WTC11 (cell line): ENCODE measurements around the gene RLIM. TPM values are rescaled to one million over a fixed set of nuclear protein-coding genes. Genes with fewer than 3 reads are reported as not detected.
"Not testable (repeated sequence)": the region's sequence is repeated elsewhere in the genome, so short reads cannot be mapped to it uniquely, and the experiment has no call there.

ENCODE experiments used
- ATAC-seq: fragments of 200-7000 bp; cut with Tn5 transposase; 2 replicates; pipeline ENCODE4 v1.10.0; 2021; ENCODE audit warnings: mild to moderate bottlenecking, moderate library complexity
- Bru-seq: library from RNA; stranded (reverse); fragments of 400-500 nt; gene quantifications from one replicate; lab custom pipeline; 2021; lab: Mats Ljungman, UMichigan
- CTCF ChIA-PET: fragments of 300-600 bp; sonication (Branson Sonifier 250); formaldehyde crosslinking; loops from one replicate; lab custom pipeline; 2021; ENCODE audit warnings: antibody characterized with exemption; lab: Charles Lee
- POLR2A ChIA-PET: fragments of 350-600 bp; sonication (Branson Sonifier 250); formaldehyde crosslinking; loops from one replicate; lab custom pipeline; 2021; ENCODE audit warnings: antibody characterized with exemption; lab: Charles Lee
- DNase-seq: peaks from one replicate; pipeline ENCODE4 v3.0.0; 2021; ENCODE audit warnings: low spot score
- H3K27ac Mint-ChIP-seq: 2 replicates; pipeline ENCODE4 v1.8.0; 2021; ENCODE audit warnings: mixed read lengths
- H3K27me3 Mint-ChIP-seq: 2 replicates; pipeline ENCODE4 v1.8.0; 2021; ENCODE audit warnings: low read depth, mild to moderate bottlenecking, moderate library complexity, mixed read lengths
- H3K36me3 Mint-ChIP-seq: 2 replicates; pipeline ENCODE4 v1.8.0; 2021; ENCODE audit warnings: mixed read lengths
- H3K4me1 Mint-ChIP-seq: 2 replicates; pipeline ENCODE4 v1.8.0; 2022; ENCODE audit warnings: mixed read lengths
- H3K4me3 Mint-ChIP-seq: 2 replicates; pipeline ENCODE4 v1.8.0; 2021; ENCODE audit warnings: mild to moderate bottlenecking, moderate library complexity, mixed read lengths
- H3K9me3 Mint-ChIP-seq: 2 replicates; pipeline ENCODE4 v1.8.0; 2021; ENCODE audit warnings: mixed read lengths
- CTCF ChIP-seq: fragments of 200-600 bp; IDR thresholded peaks from 2 replicates; pipeline ENCODE4 v1.8.0; 2022; ENCODE audit warnings: antibody characterized with exemption
- FOXK1 ChIP-seq: sonication (generic); formaldehyde crosslinking; IDR thresholded peaks from 2 replicates; pipeline ENCODE4 v1.8.0; 2022; ENCODE audit warnings: mild to moderate bottlenecking, moderate library complexity, missing genetic modification reagents
- GABPB1 ChIP-seq: sonication (generic); formaldehyde crosslinking; IDR thresholded peaks from 2 replicates; pipeline ENCODE4 v1.8.1; 2023; ENCODE audit warnings: mild to moderate bottlenecking, missing genetic modification reagents
- MXD4 ChIP-seq: fragments of 250-450 bp; sonication (Bioruptor Pico); IDR thresholded peaks from 2 replicates; pipeline ENCODE4 v1.8.0; 2021; ENCODE audit warnings: mild to moderate bottlenecking, moderate library complexity, borderline replicate concordance
- MYBL2 ChIP-seq: sonication (generic); formaldehyde crosslinking; IDR thresholded peaks from 2 replicates; pipeline ENCODE4 v1.8.1; 2023; ENCODE audit warnings: mild to moderate bottlenecking, moderate library complexity, missing genetic modification reagents
- NFYB ChIP-seq: sonication (generic); formaldehyde crosslinking; conservative IDR thresholded peaks from 2 replicates; pipeline ENCODE4 v1.8.0; 2022; ENCODE audit warnings: low read depth, missing genetic modification reagents
- SP1 ChIP-seq: sonication (generic); formaldehyde crosslinking; conservative IDR thresholded peaks from 2 replicates; pipeline ENCODE4 v1.8.1; 2022; ENCODE audit warnings: missing genetic modification reagents
- USF2 ChIP-seq: sonication (generic); formaldehyde crosslinking; IDR thresholded peaks from 2 replicates; pipeline ENCODE4 v1.8.1; 2023; ENCODE audit warnings: mild to moderate bottlenecking, missing genetic modification reagents, moderate library complexity
- ZNF317 ChIP-seq: sonication (generic); formaldehyde crosslinking; IDR thresholded peaks from 2 replicates; pipeline ENCODE4 v1.8.1; 2023; ENCODE audit warnings: low read depth, mild to moderate bottlenecking, moderate library complexity, missing genetic modification reagents, borderline replicate concordance
- ZNF416 ChIP-seq: fragments of 250-450 bp; sonication (Bioruptor Pico); IDR thresholded peaks from 2 replicates; pipeline ENCODE4 v1.9.0; 2021; ENCODE audit warnings: mild to moderate bottlenecking, inconsistent platforms
- ZNF671 ChIP-seq: fragments of 250-450 bp; sonication (Bioruptor Pico); IDR thresholded peaks from 2 replicates; pipeline ENCODE4 v1.8.0; 2021; ENCODE audit warnings: mild to moderate bottlenecking
- long read RNA-seq, 3 experiments: library from RNA in 1 of 3; library from capped mRNA in 1 of 3; library from polyadenylated mRNA in 1 of 3; unstranded in 2 of 3; stranded (forward) in 1 of 3; transcript quantifications; one replicate each; pipeline ENCODE4 v2.0.0, GENCODE V29; 2021
- total RNA-seq: library from RNA; stranded (reverse); gene quantifications from 3 replicates; pipeline ENCODE4 v1.2.3, GENCODE V29; 2021
- TF ChIP-seq, protein P1 (sequence below): sonication (generic); formaldehyde crosslinking; IDR thresholded peaks from 2 replicates; pipeline ENCODE4 v1.8.0; 2022; ENCODE audit warnings: mild to moderate bottlenecking, missing genetic modification reagents
- TF ChIP-seq, protein P2 (sequence below): sonication (generic); formaldehyde crosslinking; IDR thresholded peaks from 2 replicates; pipeline ENCODE4 v1.8.0; 2022; ENCODE audit warnings: mild to moderate bottlenecking, missing genetic modification reagents

Gene RLIM, protein sequence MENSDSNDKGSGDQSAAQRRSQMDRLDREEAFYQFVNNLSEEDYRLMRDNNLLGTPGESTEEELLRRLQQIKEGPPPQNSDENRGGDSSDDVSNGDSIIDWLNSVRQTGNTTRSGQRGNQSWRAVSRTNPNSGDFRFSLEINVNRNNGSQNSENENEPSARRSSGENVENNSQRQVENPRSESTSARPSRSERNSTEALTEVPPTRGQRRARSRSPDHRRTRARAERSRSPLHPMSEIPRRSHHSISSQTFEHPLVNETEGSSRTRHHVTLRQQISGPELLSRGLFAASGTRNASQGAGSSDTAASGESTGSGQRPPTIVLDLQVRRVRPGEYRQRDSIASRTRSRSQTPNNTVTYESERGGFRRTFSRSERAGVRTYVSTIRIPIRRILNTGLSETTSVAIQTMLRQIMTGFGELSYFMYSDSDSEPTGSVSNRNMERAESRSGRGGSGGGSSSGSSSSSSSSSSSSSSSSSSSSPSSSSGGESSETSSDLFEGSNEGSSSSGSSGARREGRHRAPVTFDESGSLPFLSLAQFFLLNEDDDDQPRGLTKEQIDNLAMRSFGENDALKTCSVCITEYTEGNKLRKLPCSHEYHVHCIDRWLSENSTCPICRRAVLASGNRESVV
- 31.4 to 34.4 TPM (median 32.5 TPM) in 3 replicates for total RNA-seq
- percentile 95 among the genes with signal in this experiment for Bru-seq, nascent RNA
- long read RNA-seq, experiment 1, full-length matches to known transcripts: 72 of 130 reads
- long read RNA-seq, experiment 1, partial matches to known transcripts: 2 of 130 reads
- long read RNA-seq, experiment 1, other reads (novel, unspliced or antisense): 56 of 130 reads
- long read RNA-seq, experiment 2, full-length matches to known transcripts: 8 of 42 reads
- long read RNA-seq, experiment 2, partial matches to known transcripts: 0 of 42 reads
- long read RNA-seq, experiment 2, other reads (novel, unspliced or antisense): 34 of 42 reads
- long read RNA-seq, experiment 3, full-length matches to known transcripts: 20 of 43 reads
- long read RNA-seq, experiment 3, partial matches to known transcripts: 0 of 43 reads
- long read RNA-seq, experiment 3, other reads (novel, unspliced or antisense): 23 of 43 reads

DNA sequence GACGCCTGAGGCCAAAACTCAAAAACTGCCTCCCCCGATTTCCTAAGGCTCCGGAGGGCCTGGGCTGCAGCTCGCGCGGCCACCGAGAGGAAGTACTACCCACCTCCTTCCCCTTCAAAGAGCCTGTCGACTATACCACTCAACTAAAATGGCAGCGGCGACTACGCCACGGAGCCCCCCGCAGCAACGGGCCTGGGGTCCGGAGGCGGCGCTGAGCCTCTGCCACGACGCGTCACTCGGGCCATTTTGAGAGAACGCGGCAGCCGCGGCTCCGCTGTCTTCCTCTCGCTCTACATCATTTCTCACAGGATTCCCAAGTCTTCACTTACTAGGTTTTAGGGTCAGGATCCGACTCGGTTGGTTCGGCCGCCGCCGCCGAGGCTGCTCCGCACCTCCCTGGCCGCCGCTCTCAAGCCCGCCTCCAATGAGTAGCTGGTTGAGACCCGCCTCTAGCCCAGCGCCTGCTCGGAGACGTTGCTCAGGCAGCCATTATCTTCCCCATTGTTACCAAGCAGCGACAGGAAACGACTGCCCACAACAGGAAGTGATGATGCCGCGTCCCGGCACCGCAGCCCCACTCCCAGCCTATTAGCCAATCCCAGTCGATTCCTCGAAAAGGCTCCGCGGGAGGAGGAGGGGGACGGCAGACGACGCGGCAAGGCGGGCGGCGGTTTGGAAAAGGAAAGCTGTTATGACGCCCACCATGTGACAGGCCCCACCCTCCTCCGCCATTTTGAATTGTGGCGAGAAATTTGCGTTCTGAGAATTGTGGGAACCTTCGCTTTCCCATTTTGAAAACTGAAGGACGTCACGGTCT, at the start of gene RLIM:
Gene RLIM, minus strand, starts transcription at position 532 of the 817 bp plus-strand sequence. CDS start 18,647 bp downstream, outside the sequence.
- CTCF ChIA-PET: no interaction called here
- peak; percentile 99 for ATAC-seq
- no peaks in the 10 kb centered on the region for H3K9me3 Mint-ChIP-seq
- peaks cover 18% of the 10 kb centered on the region for H3K36me3 Mint-ChIP-seq
- peak; percentile 86 for DNase-seq
- no peak for TF ChIP-seq MXD4 (CRISPR knock-in tag)
- peak; percentile 84 for TF ChIP-seq FOXK1 (CRISPR knock-in tag)
- TF ChIP-seq CTCF: no peak
- no peak for TF ChIP-seq ZNF671
- TF ChIP-seq NFYB: peak; percentile 33; the same call in 1 of the 2 replicates
- TF ChIP-seq SP1 (CRISPR knock-in tag): peak; percentile 65; the same call in 1 of the 2 replicates
- TF ChIP-seq, protein P1, sequence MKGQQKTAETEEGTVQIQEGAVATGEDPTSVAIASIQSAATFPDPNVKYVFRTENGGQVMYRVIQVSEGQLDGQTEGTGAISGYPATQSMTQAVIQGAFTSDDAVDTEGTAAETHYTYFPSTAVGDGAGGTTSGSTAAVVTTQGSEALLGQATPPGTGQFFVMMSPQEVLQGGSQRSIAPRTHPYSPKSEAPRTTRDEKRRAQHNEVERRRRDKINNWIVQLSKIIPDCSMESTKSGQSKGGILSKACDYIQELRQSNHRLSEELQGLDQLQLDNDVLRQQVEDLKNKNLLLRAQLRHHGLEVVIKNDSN (CRISPR knock-in tag): peak; percentile 71; the same call in 1 of the 2 replicates
- TF ChIP-seq MYBL2: peak; percentile 47; the same call in 1 of the 2 replicates
- TF ChIP-seq ZNF416 (CRISPR knock-in tag): no peak
- TF ChIP-seq USF2: peak; percentile 82
- TF ChIP-seq ZNF317: no peak
- TF ChIP-seq GABPB1 (CRISPR knock-in tag): 0 out of 2 replicates have a peak, but pooled peaks have one; percentile 30
- TF ChIP-seq, protein P2, sequence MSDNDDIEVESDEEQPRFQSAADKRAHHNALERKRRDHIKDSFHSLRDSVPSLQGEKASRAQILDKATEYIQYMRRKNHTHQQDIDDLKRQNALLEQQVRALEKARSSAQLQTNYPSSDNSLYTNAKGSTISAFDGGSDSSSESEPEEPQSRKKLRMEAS (CRISPR knock-in tag): peak; percentile 67; the same call in 1 of the 2 replicates
- TF ChIP-seq, all 79 proteins: peak for 8
- H3K27me3 Mint-ChIP-seq: no peaks in the 10 kb centered on the region; the same call in 1 of the 2 replicates
- peak within 1 kb of the TSS; percentile 94 for H3K4me3 Mint-ChIP-seq
- peaks cover 5% of the 10 kb centered on the region; the same call in 1 of the 2 replicates for H3K4me1 Mint-ChIP-seq
- H3K27ac Mint-ChIP-seq: peak within 1 kb of the TSS; percentile 99
- POLR2A ChIA-PET: interaction anchor here (0.6 to 1.2 kb wide), 3 partner anchors 12 to 194 kb away, joined by 3 to 4 read pairs (median 3); no protein-coding TSS in a partner anchor

- ChIA-PET POLR2A (no interaction called here), CTCF (no interaction called here)
- DNase-seq (no peak), ATAC-seq (no peak)
- no peaks in the 10 kb centered on the region for H3K9me3 Mint-ChIP-seq
- H3K4me1 Mint-ChIP-seq: no peaks in the 10 kb centered on the region
- no peak overlapping the region for H3K27ac Mint-ChIP-seq
- TF ChIP-seq USF2 (no peak), SP1 (CRISPR knock-in tag) (no peak)
- no peak overlapping the region for H3K4me3 Mint-ChIP-seq
- H3K27me3 Mint-ChIP-seq: no peaks in the 10 kb centered on the region
- no peaks in the 10 kb centered on the region for H3K36me3 Mint-ChIP-seq
Measured at GRCh38 chrX:74656079-74656745, 41.8 kb upstream of the RLIM start.

DNA sequence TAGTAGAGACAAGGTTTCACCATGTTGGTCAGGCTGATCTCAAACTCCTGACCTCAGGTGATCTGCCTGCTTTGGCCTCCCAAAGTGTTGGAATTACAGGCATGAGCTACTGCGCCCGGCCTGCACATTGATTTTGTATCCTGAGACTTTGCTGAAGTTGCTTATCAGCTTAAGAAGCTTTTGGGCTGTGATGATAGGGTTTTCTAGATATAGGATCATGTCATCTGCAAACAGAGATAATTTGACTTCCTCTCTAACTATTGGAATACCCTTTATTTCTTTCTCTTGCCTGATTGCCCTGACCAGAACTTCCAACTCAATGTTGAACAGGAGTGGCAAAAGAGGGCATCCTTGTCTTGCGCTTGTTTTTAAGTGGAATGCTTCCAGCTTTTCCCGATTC, 40.5 kb upstream of the RLIM start:
- H3K27me3 Mint-ChIP-seq, CTCF ChIA-PET, ATAC-seq, H3K36me3 Mint-ChIP-seq, H3K9me3 Mint-ChIP-seq, H3K4me3 Mint-ChIP-seq, POLR2A ChIA-PET, H3K27ac Mint-ChIP-seq, DNase-seq, H3K4me1 Mint-ChIP-seq: not testable (repeated sequence)
